PC-3 (cell line): ENCODE results near the gene NACAD. TPM values are rescaled to one million over a fixed set of nuclear protein-coding genes. Genes with fewer than 3 reads are reported as not detected.

Experiments
- ATAC-seq: fragments of 200-7000 bp; cut with Tn5 transposase; 2 replicates; pipeline ENCODE4 v1.9.1; 2020; ENCODE audit warnings: mild to moderate bottlenecking, moderate library complexity
- BruUV-seq: library from RNA; stranded (reverse); fragments of 400-500 nt; replicated peaks from 2 replicates; lab custom pipeline; 2021; lab: Mats Ljungman, UMichigan
- CTCF ChIA-PET: fragments of 300-600 bp; sonication (Branson Sonifier 250); formaldehyde crosslinking; loops from one replicate; lab custom pipeline; 2022; ENCODE audit warnings: antibody characterized with exemption; lab: Charles Lee
- POLR2A ChIA-PET: fragments of 300-600 bp; sonication (Branson Sonifier 250); formaldehyde crosslinking; loops from one replicate; lab custom pipeline; 2022; ENCODE audit warnings: antibody characterized with exemption; ENCODE audit not compliant: unreplicated experiment; lab: Charles Lee
- DNase-seq: peaks from one replicate; pipeline ENCODE4 v3.0.0-alpha.2; 2015
- H2AFZ ChIP-seq: fragments of 300-600 bp; sonication (generic); 2 replicates; pipeline ENCODE4 v1.6.0; 2016; ENCODE audit warnings: antibody characterized with exemption, low read length
- H3F3A ChIP-seq: fragments of 300-600 bp; sonication (generic); one replicate; pipeline ENCODE4 v1.6.0; 2017; ENCODE audit warnings: antibody characterized with exemption, low read length, control low read depth, mild to moderate bottlenecking; ENCODE audit not compliant: unreplicated experiment
- H3K27ac ChIP-seq: fragments of 300-600 bp; sonication (generic); 2 replicates; pipeline ENCODE4 v1.5.1; 2016; ENCODE audit warnings: mild to moderate bottlenecking, low read length
- H3K27me3 ChIP-seq: fragments of 300-600 bp; sonication (generic); 2 replicates; pipeline ENCODE4 v1.6.1; 2016; ENCODE audit warnings: low read length, mixed read lengths
- H3K36me3 ChIP-seq: fragments of 300-600 bp; sonication (generic); 2 replicates; pipeline ENCODE4 v1.6.1; 2016; ENCODE audit warnings: low read depth, mixed run types, low read length, mixed read lengths
- H3K4me1 ChIP-seq: fragments of 300-600 bp; sonication (generic); 2 replicates; pipeline ENCODE4 v1.5.1; 2016; ENCODE audit warnings: low read length; ENCODE audit not compliant: insufficient read depth
- H3K4me2 ChIP-seq: fragments of 300-600 bp; sonication (generic); 2 replicates; pipeline ENCODE4 v1.6.0; 2016; ENCODE audit warnings: low read length
- H3K4me3 ChIP-seq: fragments of 300-600 bp; sonication (generic); 2 replicates; pipeline ENCODE4 v1.5.1; 2016; ENCODE audit warnings: mild to moderate bottlenecking, low read length, mixed read lengths
- H3K79me2 ChIP-seq: fragments of 300-600 bp; sonication (generic); 2 replicates; pipeline ENCODE4 v1.6.1; 2017; ENCODE audit warnings: low read length, mixed read lengths
- H3K9ac ChIP-seq: fragments of 300-600 bp; sonication (generic); 2 replicates; pipeline ENCODE4 v1.6.0; 2016; ENCODE audit warnings: mild to moderate bottlenecking, low read length
- H3K9me2 ChIP-seq: fragments of 300-600 bp; sonication (generic); replicated peaks from 2 replicates; pipeline ENCODE4 v1.6.1; 2016; ENCODE audit warnings: mixed run types, low read length, mixed read lengths
- H3K9me3 ChIP-seq: fragments of 300-600 bp; sonication (generic); 2 replicates; pipeline ENCODE4 v1.6.1; 2016; ENCODE audit warnings: low read length, mixed read lengths
- H4K20me1 ChIP-seq: fragments of 300-600 bp; sonication (generic); 2 replicates; pipeline ENCODE4 v1.6.1; 2016; ENCODE audit warnings: low read length, mixed read lengths
- EZH2 ChIP-seq: fragments of 300-600 bp; sonication (generic); IDR thresholded peaks from one replicate; pipeline ENCODE4 v1.6.1; 2017; ENCODE audit warnings: antibody characterized with exemption, mild to moderate bottlenecking, low read length; ENCODE audit not compliant: unreplicated experiment
- EZH2phosphoT487 ChIP-seq: fragments of 300-600 bp; sonication (generic); IDR thresholded peaks from 2 replicates; pipeline ENCODE4 v1.6.1; 2018; ENCODE audit warnings: mild to moderate bottlenecking, antibody characterized with exemption, low read length, borderline replicate concordance
- intact Hi-C: fragments of 100-400 bp; cut with micrococcal nuclease; formaldehyde crosslinking; loops from 2 replicates; pipeline ENCODE4 v1.9.0; 2023
- total RNA-seq: library from RNA; depleted of rRNA; stranded (reverse); fragments of >200 nt; gene quantifications from 2 replicates; pipeline ENCODE4 v1.2.3, GENCODE V29; 2014
- TF ChIP-seq, protein P1 (sequence below): fragments of 300-600 bp; sonication (generic); conservative IDR thresholded peaks from 2 replicates; pipeline ENCODE4 v1.5.1; 2017; ENCODE audit warnings: antibody characterized with exemption, low read depth, mild to moderate bottlenecking, low read length

NACAD gene
- total RNA-seq, 1 experiment from 2014 or later = 0.26 TPM

DNA sequence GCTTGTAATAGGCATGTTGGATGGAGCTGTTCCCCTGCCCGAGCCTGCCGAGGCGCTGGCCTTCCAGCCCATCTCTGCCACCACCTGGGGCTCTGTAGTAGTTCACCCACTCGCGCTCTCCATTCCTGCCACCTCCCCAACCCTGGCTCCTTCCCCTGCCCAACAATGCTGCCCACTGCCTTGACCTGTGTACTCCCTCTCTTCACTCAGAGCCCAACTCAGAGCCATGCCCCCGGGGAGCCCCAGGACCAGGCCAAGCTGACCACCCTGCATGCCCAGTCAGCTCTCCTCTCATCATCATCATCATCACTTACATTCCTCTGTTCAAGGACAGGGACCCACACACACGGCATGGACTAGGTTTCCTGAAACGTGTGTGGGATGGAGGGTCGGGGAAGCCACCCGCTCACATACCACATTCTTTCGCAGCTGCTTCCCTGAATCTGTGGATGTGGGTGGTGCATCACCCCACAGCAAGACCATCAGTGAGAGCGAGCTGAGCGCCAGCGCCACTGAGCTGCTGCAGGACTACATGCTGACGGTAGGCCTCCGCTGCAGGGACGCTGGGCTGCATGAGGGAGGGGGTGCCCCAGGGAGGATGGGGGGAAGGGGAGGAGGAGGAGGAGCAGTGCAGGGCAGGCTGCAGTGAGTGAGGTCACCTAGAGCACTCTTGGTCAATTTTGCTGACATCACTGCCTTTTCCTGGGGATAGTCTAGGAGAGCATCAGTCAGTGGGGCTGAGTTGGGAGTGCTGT lies 15.6 kb downstream of the NACAD start:
- H3K4me1 ChIP-seq = no peaks in the 10 kb centered on the region
- ATAC-seq (no peak), DNase-seq (no peak)
- peaks cover 3% of the 10 kb centered on the region; the same call in 1 of the 2 replicates for H3K36me3 ChIP-seq
- ChIA-PET CTCF (no interaction called here), POLR2A (no interaction called here)
- H3K4me3 ChIP-seq = no peak overlapping the region
- H3K9me3 ChIP-seq = no peaks in the 10 kb centered on the region
- H3K9me2 ChIP-seq = no peaks in the 10 kb centered on the region
- intact Hi-C loops = no loop called here
- no peaks in the 10 kb centered on the region for H3F3A ChIP-seq
- BruUV-seq = no TSS peak
- no peak overlapping the region for H3K27ac ChIP-seq
- no peak overlapping the region for H3K9ac ChIP-seq
- H3K79me2 ChIP-seq = no peaks in the 10 kb centered on the region
- TF ChIP-seq EZH2phosphoT487 (no peak), EZH2 (no peak)
- TF ChIP-seq, protein P1, sequence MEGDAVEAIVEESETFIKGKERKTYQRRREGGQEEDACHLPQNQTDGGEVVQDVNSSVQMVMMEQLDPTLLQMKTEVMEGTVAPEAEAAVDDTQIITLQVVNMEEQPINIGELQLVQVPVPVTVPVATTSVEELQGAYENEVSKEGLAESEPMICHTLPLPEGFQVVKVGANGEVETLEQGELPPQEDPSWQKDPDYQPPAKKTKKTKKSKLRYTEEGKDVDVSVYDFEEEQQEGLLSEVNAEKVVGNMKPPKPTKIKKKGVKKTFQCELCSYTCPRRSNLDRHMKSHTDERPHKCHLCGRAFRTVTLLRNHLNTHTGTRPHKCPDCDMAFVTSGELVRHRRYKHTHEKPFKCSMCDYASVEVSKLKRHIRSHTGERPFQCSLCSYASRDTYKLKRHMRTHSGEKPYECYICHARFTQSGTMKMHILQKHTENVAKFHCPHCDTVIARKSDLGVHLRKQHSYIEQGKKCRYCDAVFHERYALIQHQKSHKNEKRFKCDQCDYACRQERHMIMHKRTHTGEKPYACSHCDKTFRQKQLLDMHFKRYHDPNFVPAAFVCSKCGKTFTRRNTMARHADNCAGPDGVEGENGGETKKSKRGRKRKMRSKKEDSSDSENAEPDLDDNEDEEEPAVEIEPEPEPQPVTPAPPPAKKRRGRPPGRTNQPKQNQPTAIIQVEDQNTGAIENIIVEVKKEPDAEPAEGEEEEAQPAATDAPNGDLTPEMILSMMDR = no peak
- H4K20me1 ChIP-seq = no peaks in the 10 kb centered on the region
- H2AFZ ChIP-seq = no peak overlapping the region
- H3K4me2 ChIP-seq = no peak overlapping the region
- no peaks in the 10 kb centered on the region for H3K27me3 ChIP-seq

DNA sequence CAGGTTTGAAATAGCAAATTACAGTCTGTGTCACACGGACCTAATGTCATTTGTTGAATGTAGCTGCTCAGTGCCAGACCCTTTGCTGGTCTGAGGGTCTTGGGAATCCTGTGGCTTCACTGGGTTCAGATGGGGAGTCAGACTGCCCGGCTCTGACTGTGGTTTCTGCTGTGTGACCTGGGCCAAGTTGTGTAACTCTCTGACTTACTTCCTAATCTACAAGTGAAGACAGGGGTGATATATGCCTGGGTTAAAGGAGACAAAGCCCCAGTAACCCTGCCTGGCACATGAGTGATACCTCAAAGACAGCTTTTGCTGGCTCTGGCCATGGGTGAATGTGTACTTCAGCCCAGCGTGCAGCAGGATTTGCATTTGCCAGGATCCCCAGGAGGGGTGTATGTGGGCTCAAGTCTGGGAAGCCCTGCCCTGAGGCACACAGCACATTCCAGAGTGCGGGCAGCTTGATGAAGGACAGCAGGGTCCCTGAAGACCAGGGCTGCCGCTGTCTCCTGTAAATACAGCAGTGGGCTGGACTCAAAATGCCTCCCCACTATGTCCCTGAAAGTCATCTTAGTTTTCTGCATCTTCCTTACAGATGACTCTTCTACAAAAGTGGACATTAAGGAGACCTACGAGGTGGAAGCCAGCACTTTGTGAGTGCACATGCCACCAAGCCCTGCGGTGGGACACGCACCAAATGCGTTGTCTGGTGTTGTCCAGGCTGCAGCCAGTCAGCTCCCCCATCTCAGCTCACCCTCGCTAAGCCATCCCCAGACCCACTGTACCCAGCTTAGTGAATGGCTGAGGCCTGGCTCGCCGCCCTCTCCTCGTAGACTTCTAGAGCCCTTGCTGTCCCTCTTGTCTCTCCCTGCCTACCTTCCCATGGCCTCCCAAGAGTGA lies 16.4 kb downstream of the NACAD start:
- H3F3A ChIP-seq = no peaks in the 10 kb centered on the region
- DNase-seq (no peak), ATAC-seq (no peak)
- H3K4me3 ChIP-seq = no peak overlapping the region
- no peak overlapping the region for H3K4me2 ChIP-seq
- H3K9me3 ChIP-seq = no peaks in the 10 kb centered on the region
- H3K27me3 ChIP-seq = no peaks in the 10 kb centered on the region
- no TSS peak for BruUV-seq
- no peak overlapping the region for H3K27ac ChIP-seq
- intact Hi-C loops = no loop called here
- no peak overlapping the region for H3K9ac ChIP-seq
- CTCF ChIA-PET = no interaction called here
- no peaks in the 10 kb centered on the region for H4K20me1 ChIP-seq
- H2AFZ ChIP-seq = no peak overlapping the region
- no peaks in the 10 kb centered on the region for H3K9me2 ChIP-seq
- H3K79me2 ChIP-seq = no peaks in the 10 kb centered on the region
- peaks cover 3% of the 10 kb centered on the region; the same call in 1 of the 2 replicates for H3K36me3 ChIP-seq
- TF ChIP-seq EZH2 (no peak), EZH2phosphoT487 (no peak)
- TF ChIP-seq, protein P1 = no peak
- no peaks in the 10 kb centered on the region for H3K4me1 ChIP-seq
- POLR2A ChIA-PET = no interaction called here
